ENCODE measurements around the gene CTR9.
A peak's percentile ranks its signal among the peaks of the same experiment; 100 is the strongest.

GRCh38 chr11:10735481-10736475 is 15.3 kb upstream of the CTR9 start:
- no peak; the same call in 1 of the 2 replicates for TF ChIP-seq NRF1 (IDR thresholded peaks at IDR 0.05; ENCODE audit: low read depth, low read length)
- peak; percentile 98 for TF ChIP-seq CTCF (IDR thresholded peaks at IDR 0.05)
- peak; percentile 98 for TF ChIP-seq RAD21 (IDR thresholded peaks at IDR 0.05; ENCODE audit: low read length)
- TF ChIP-seq SMC3 (IDR thresholded peaks at IDR 0.05; ENCODE audit: low read depth, low read length) = peak; percentile 95

Data from SK-N-SH (cell line).